Activated T-helper 9 cell treated with anti-CD3 and anti-CD28 coated beads, Interleukin-2, amount 50 U/mL, for 16 hours (primary cell): ENCODE measurements around the gene SLC7A4.
"Not testable (repeated sequence)": the region's sequence is repeated elsewhere in the genome, so short reads cannot be mapped to it uniquely, and the experiment has no call there.

Experiments used
- DNase-seq: peaks from one replicate; pipeline ENCODE4 v3.0.0-alpha.2; 2020; ENCODE audit warnings: low read depth

SLC7A4 gene

DNA sequence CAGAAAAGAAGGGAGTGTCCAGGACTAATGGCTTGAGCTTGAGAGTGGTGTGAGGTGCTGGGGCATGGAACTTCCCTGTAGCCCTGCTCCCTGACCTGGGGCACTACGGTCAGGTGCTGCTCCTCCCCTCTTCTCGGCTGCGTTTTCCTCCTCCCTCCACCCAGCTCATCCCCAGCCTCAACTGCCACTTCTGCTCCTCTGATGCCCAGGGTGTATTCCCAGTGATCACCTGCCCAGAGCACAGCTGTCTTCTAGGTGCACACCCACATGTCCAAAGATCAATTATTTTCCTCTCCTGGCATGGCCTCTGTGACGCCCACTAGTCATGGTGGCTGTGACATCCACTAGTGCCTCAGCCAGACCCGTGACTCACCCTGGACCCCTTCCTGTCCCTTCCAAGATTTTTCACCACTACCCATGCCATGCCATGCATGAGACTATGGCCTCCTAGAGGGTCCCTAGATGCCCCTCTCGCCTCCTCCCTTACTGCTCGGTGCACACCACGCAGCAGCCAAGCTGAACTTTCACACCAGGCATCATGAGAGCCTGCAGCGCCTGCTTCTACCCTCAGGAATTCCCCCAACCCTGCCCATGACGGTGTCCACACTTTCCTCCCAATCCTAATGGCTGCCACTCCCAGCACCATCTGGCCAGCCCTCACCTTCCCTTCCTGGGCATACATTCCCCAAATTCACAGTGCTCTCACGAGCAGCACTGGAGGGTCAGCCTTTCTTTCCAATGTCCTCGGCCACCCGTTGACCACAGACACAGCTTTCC, 15.5 kb downstream of the SLC7A4 start:
- DNase-seq = no peak

DNA sequence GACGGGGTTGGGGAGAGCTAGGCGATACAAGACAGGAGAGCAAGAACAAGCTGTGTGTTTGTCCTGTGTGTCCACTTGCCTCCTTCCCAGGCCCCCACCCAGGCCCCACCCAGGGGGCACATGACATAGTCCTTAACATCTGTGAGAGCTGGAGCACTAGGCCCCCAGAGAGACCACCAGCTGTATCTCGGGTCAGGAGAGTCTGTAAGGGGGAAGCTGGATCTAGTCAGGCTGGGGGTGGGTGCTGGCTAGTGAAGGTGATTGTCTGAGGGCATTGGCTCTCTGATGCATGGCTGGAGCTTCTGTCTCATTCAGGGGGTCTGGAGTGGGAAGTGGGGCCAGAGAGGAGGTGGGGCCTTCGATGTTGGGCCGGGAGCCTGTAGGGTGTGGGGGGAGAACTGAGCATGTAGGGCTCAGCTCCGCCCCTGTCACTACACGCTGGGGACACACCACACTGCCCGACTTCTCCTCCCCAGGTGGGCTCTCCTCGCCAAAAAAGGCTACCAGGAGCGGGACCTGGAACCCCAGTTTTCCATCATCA, 16.8 kb downstream of the SLC7A4 start:
- no peak for DNase-seq

DNA sequence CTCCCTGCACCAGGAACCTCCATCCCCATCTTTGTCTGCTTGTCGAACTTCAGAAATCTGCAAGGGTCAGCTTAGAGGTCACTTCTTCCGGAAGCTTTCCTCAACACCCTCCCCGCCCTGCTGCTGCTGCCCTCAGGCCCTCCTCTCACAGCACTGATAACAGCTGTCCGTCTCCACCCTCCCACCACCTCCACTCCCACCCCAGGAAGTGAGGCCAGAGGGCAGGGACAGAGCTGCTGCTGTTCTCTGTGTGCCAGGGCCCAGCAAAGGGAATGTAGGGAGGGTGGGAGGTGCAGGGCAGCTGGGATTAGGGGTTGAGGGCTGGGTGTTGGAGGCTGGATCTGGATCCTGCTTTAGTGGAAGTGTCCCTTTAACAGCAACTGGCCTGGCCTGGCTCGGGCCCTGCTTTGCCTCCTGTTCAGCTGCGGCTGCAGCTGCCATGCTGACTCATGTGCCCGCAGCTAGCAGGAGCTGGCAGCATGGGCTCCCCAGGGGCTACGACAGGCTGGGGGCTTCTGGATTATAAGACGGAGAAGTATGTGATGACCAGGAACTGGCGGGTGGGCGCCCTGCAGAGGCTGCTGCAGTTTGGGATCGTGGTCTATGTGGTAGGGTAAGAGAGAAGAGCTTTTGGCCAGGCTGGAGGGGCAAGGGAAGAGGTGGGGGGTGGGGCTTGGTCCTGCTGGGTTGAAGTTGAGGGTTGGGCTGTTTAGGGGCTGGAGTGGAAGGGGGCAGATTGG, 17.5 kb downstream of the SLC7A4 start, which contains the start of gene P2RX6:
Gene P2RX6, plus strand, starts transcription at position 440 of the 740 bp plus-strand sequence. Its CDS starts 10 bp downstream, at position 450.
- no peak for DNase-seq

DNA sequence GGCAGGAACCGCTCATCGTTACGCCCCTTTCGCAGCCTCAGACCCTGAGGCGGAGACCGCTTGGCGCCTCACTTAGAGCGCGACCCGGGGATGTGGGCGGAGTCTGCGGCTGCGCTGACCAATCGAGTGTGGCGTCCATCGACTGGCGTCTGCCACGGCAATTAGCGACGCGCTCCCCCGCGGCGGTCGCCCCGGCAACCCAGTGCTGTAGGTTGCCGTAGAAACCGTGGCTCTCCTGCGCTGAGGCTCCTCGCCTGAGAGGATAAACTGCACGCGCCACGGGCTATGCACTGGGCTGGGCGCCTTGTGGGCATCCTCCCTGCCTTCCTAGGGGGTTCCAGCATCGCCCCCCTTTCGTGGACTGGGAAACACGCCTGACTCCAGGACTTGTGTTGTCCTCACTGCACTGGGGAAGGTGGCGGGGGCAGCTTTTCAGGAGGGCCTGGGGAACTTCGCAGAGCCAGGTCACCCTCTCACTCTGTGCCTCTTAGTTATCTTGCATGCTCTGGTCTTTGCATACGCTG, 18.1 kb downstream of the SLC7A4 start:
- peak; percentile 80 for DNase-seq

DNA sequence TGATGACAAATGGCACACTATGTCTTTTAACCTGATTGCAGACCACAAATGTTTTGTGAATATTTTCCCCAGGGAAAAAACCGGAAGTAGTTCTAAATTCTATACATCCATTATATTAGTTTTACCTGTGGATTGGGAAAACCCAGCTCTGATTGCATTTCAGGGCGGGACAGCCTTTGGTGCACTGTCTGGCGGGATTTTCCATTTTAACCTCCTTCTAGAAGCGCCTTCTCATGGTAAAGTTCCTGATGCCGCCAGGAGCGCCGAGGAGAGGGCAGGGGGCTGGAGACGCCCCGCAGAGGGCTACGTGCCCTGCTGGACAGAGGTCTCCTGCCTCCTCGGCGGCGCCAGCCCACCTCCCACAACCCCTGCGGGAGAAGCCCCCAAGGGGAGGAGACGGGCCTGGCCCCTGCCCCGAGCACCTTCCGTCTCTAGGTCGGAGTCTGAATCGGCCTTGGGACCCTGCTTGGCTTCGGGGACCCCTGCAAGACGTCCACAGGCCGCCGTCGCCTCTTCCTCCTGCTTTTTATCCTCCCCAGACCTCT, 18.6 kb downstream of the SLC7A4 start:
- no peak for DNase-seq

DNA sequence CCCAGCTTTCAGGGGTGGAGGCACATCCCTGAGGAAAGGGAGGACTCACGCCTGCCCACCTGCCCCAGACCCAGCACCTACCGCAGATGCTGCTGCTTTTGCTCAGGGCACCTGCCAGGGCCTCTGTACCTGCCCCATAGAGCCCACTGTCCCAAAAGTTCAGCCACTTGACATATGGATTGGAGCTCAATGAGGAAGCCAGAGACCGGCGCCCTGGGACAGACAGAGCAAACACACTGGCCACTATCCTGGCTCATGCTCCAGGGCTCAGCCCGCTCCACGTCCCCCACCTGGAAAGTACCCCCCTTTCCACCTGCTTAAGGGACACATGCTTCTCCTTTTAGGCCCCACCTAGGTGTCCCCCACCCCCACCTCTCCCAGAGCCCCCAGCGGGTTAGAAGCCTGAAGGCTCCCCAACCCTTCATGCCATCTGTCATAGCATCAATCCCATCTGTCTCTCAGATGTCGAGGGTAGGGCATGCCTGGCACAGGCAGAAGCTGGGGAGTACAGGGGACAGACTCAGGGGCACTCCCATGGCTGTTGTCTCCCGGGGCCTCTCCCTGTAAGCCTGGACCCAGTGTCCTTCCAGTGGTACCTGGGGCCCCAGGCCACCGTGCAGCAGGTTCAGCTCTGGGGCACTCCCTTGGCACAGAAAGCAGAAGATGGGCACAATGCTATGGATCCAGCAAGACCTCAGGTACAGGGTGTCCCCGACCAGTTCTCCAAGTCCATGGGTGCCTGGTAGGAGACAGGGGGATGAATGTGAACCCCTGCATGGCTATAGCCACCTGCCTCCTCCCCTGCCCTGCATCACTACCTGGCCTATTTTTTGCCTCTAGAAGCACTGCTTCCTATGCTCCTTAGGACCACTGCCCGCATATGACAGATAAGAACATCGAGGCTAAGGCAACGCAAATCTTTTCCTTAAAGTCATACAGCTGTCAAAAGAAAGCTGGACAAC, 19.6 kb downstream of the SLC7A4 start:
- DNase-seq = no peak

DNA sequence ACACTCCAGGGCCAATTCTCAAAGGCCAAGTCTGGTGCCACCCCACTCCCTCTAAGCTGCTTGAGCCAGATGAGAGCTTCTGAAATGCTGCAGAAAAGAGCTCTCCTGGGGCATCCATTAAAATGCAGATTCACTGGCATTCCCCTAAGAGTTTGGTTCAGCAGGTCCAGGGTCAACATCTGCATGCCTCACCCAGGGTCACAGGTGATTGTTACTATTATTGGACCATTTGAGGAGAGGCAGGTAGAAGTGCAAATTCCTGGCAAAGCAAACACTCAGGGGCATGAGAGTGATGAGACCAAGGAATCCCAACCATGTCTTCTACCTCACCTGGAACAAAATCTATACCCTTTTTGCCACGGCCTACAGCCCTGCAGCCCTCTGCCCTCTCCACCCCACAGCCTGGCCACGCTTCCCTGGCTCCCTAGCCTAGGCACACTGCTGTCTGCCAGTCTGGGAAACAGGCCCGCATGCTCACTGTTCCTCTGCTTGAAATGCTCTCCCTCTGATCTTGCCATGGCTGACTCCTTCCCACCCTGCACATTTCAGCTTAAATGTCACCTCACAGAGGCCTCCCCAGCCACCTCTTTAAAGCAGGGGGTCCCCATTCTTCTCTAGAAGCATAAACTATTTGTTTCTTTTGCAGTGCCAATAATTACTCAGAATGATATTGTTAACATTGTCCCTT, 21.8 kb downstream of the SLC7A4 start:
- no peak for DNase-seq

DNA sequence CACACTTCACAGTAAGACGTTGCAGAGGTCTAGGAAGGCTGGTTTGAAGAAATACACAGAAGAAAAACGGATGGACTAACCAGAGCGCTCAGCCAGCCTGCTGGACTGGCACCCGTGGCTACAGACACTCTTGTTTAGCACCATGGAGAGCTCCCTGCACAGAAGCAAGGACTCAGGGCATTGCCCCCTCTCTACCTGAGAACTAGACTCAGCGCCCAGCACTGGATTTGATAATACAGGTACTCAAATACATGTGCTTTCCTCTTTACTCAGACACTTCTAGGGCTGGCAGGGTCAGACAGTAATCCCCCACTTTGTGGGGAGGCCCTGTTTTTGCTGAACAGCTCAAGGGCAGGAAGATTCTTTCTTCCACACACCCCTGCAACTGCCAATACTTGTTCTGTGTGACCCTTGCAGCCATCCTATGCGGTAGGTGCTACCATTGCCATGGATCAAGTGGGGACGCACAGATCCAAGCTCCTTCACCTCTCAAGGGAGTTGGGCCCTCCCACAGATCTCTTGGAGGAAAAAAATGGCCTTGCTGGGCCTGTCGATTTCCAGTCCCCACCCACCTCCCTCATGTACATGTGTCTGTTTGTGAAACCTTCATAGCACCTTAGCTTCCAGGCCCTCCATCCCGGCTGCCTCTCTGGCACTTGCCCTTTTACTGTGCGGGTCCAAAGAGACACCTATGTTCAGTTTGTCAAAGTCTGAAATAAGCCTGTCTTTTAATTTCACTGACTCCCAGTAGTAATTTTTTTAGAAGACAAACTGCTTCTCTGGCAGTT, 22.5 kb downstream of the SLC7A4 start:
- no peak for DNase-seq

DNA sequence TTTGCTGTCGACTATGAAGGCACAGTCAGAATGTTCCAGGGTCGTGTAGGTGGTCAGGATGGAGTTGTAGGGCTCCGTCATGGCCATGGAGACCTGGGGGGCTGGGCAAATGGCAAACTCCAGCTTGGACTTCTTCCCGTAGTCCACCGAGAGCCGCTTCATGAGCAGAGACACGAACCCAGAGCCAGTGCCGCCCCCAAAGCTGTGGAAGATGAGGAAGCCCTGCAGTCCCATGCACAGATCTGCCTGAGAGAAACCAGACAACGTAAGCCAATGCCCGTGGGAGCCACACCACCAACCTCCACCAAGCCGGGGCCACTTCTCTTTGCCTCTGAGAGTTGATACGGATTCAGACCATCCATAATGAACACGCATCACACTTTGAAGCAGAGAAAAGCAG, 23.2 kb downstream of the SLC7A4 start:
- not testable (repeated sequence) for DNase-seq

DNA sequence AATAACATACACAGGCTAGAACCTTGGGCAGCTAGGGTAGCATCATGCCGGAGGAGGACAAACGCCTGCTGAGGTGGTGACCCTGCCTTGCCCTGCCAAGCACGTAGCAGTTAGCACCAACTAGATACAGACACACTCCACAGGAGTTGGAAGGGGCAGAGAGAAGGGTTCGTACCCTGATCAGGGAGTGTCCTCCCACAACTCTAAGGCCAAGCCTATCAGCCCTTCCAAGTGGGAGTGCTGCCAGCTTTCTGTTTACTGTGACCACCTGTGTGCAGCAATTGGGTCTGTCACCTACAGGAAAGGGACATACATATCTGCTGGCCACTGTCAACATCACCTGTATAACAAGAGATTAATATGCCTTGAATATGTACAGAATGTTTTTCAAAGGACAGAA, 28.6 kb downstream of the SLC7A4 start:
- no peak for DNase-seq

DNA sequence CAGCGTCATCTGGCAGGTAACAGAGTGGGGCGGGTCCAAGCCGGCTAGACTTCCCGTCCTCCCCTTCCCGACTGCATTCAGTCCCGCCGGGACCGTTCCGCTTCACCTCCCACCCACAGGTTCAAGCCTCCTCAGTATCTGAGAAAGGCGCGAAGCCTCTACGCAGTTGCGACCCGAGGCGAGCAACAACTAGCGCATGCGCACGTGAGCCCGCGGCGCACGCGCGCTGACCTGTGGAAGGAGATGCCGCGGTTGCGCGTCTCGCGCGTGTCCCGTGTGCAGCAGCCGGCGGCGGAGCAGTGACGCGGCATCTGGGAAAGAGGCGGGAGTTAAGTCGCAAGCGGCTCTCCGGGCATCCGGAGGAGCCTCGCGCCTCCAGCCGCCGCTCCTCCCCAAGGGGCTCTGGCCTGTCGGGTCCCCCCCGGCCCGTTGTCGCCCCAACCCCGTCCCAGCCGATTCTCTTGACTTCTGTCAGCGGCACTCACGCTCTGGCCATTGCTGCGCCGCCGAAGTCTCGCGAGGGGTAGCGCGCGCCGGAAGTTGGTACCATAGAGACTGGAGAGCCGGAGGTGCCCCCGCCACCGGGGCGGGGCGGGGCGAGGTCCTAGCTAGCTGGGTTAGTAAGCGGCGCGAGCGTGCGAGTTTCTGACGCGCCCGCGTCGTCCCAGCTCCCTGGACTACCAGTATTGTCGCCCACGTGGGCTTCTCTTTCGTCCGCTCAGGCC, 30.6 kb downstream of the SLC7A4 start, which contains the start of gene THAP7:
Gene THAP7, minus strand, starts transcription at position 518 of the 725 bp plus-strand sequence. Its CDS starts 207 bp downstream, at position 311.
- DNase-seq = peak; percentile 95

DNA sequence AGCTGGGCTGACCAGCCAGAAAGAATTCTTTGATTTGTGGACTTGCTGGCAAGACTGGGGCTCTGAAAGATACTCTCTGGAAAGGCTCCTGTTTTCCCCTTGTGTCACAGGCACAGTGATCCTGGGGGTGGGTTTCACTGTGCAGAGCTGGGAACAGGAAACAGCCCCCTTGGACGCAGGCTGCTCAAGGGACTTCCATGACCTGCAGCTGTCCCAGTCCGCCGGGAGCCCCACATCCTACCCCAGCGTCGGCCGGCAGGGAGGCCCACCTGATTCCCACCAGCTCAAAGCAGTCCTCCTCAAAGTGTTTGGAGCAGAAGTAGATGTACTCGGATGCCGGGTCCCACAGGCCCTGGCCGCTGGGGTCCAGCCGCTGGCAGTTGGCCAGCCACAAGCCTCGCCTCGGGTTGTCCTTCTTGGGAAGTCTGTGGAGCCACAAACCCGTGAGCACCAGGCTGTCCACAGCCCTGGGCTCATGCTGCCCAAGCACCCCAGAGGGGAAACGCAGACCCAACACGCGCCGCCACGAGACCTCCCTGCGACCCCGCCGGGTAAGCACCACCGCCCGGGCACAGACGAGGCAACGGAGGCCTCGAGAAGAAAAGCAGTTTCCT, 31.3 kb downstream of the SLC7A4 start:
- no peak for DNase-seq

DNA sequence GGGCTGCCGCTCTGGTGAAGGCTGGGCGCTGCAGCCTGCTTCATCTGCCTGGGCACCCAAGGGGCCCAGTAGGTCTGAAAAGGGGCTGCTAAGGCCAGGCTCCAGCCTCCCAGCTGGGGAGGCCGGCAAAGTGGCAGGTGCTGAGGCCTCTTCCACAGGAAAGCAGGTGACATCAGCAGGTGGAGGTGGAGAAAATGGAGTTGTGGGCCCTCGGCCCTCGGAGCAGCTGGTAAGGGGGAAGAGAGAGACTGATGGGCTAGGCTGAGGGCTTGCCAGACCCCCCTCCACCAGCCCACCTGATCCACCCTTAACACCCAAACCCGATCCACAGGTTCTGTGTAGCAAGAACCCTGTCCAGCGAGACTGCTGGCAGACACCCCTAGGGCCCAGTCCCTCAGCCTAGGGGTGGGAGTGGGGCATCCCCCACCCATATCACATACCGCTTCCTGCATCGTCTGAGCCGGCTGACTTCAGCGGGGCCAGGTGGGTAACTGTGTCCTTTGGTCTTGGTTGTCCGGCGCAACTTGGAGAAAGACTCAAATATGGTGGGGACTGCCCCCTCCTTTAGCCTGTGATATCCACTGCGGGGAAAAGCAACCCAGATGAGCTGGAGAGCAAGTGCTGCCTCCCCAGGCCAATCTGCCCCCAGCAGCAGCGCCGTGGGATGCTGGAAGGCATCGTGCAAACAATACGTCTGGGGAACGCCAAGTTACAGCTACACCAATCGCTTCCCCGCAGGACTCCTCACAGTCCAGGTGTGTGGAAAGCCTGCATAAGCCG, 32.0 kb downstream of the SLC7A4 start:
- DNase-seq = no peak

DNA sequence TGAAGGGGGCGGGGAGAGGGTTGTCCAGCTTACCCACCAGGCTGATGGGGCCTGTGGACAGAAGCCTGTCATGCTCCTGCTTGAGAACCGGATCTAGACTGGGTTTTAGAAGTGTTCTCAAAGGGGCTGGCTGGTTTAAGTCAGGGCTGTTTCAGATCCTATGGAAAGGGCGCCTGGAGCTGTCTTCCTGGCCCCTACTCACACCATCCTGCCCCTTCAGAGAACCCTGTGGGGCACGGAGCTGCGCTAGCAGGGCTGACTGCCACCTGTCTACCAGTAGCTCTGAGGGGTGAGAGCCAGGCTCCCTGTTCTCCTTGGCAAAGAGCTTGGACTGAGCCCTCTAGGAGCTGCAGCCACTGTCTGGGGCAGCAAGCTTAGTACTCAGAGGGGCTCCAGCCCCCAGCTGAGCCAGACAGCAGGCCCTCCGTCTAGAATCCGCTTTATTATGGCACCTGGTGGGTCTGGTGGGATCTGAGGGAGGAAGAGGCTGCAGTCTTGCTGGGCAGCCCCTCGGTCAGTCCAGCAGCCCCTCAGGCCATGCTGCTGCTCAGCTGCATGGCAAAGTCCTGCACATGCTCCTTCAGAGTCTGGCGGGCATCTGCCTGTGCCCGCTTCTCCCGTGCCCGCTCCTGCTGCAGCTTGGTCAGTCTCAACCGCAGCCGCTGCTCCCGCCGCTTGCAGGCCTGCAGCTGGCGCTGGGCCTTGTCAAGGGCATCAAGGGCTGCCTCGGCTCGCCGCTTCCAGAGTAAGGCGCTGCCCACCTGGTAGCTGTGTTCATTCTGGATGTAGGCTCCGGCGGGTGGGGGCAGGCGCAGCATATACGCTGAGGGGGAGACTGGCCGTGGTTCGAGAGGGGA, 32.8 kb downstream of the SLC7A4 start:
- DNase-seq = no peak

DNA sequence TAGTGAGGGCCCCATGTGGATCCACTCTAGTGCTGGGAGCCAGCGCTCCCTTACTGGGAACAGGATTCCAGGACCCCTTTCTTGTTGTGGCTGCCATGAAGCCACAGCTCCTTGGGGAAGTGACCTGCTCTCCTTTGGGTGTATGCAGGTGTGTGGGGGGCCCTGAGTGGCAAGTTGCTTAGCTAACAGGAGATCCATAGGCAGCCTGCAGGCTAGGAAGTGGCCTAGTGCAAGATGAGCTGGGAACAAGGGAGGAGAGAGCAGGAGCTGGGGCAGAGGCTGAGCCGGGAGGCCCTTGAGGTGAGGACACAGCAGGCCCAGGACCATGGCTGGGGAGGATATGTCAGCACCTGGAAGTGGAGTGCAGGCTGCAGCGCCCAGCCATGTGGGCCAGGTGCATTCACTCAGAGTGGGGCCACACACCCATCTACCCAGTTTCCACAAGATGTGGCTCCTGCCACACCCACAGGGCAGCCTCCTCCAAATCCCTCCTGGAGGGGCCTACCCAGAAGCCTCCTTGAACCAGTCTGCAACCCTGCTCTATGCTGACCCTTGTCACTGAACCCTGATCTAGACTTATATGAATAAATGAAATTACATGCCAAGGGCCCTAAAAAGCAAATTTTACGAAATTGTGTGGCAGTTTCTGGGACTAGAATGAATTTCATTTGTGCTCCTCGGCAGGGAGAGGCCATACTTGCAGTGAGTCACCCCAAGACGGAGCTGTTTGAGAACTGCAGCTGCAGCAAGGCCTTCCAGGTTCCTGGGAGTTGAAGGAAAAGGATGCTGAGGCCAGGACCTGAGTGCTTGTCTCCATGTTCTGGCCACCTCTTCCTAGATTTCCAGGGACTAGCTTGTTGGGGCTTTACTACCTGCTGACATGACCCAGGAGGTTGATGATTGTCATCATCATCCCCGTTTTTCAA, 33.7 kb downstream of the SLC7A4 start:
- DNase-seq = no peak
